ENCODE data around the gene IL3. TPM values are rescaled to one million over a fixed set of nuclear protein-coding genes. Genes with fewer than 3 reads are reported as not detected.

The IL3 gene, protein sequence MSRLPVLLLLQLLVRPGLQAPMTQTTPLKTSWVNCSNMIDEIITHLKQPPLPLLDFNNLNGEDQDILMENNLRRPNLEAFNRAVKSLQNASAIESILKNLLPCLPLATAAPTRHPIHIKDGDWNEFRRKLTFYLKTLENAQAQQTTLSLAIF
- total RNA-seq (2014; rRNA removed; shearing (Covaris generic)) (not detected in 2 replicates), polyA plus RNA-seq (2016; fragmentation: Nextera tagmentation; extraction: Ambion mirVana) (not detected in 2 replicates)

DNA sequence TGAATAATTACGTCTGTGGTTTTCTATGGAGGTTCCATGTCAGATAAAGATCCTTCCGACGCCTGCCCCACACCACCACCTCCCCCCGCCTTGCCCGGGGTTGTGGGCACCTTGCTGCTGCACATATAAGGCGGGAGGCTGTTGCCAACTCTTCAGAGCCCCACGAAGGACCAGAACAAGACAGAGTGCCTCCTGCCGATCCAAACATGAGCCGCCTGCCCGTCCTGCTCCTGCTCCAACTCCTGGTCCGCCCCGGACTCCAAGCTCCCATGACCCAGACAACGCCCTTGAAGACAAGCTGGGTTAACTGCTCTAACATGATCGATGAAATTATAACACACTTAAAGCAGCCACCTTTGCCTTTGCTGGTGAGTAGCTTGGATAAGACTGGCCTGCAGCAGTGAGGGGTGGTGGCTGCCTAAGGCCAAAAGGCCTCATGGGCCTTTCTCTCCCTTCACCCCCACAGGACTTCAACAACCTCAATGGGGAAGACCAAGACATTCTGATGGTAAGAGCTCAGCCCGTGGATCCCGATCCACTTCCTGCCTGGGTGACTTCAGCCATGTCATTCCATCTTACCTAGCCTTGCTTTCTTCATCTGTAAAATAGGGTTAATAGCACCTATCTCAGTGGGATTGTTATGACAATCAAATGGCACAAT, at the start of gene IL3:
Gene IL3, plus strand, starts transcription at position 155 of the 661 bp plus-strand sequence. Its CDS starts 52 bp downstream, at position 207.
- Histone ChIP-seq H3K9ac (no peak within 1 kb of the TSS), H3K4me2 (ENCODE audit: unreplicated experiment) (no peak within 1 kb of the TSS), H3K27me3 (replicated peaks; ENCODE audit: insufficient read depth) (no peaks in the 10 kb centered on the region), H3K4me1 (ENCODE audit: insufficient read depth) (no peaks in the 10 kb centered on the region), H3K36me3 (ENCODE audit: low read depth) (no peaks in the 10 kb centered on the region), H3K4me3 (no peak within 1 kb of the TSS), H3K9me3 (ENCODE audit: low read depth) (no peaks in the 10 kb centered on the region), H3F3A (ENCODE audit: insufficient read depth) (no peaks in the 10 kb centered on the region), H3K79me2 (ENCODE audit: insufficient read depth) (no peaks in the 10 kb centered on the region), H3K9me2 (ENCODE audit: insufficient read depth) (no peaks in the 10 kb centered on the region), H4K20me1 (ENCODE audit: insufficient read depth) (no peaks in the 10 kb centered on the region), H2AFZ (no peak within 1 kb of the TSS), H3K27ac (no peak within 1 kb of the TSS)
- no peak for TF ChIP-seq EZH2 (IDR thresholded peaks at IDR 0.05; ENCODE audit: insufficient read depth, poor library complexity, severe bottlenecking)
- TF ChIP-seq EZH2phosphoT487 (IDR thresholded peaks at IDR 0.05; ENCODE audit: insufficient read depth, low read depth), result no peak
- DNase-seq, result no peak
- in situ Hi-C loops (cut with MboI), result no loop called here
- 90 to 94% methylated on average over 16 of the region's 16 CpGs for WGBS, 2 experiments (ENCODE audit: low coverage in 1 of 2, low lambda C conversion rate in 2 of 2, missing lambda C conversion rate in 2 of 2)

DNA sequence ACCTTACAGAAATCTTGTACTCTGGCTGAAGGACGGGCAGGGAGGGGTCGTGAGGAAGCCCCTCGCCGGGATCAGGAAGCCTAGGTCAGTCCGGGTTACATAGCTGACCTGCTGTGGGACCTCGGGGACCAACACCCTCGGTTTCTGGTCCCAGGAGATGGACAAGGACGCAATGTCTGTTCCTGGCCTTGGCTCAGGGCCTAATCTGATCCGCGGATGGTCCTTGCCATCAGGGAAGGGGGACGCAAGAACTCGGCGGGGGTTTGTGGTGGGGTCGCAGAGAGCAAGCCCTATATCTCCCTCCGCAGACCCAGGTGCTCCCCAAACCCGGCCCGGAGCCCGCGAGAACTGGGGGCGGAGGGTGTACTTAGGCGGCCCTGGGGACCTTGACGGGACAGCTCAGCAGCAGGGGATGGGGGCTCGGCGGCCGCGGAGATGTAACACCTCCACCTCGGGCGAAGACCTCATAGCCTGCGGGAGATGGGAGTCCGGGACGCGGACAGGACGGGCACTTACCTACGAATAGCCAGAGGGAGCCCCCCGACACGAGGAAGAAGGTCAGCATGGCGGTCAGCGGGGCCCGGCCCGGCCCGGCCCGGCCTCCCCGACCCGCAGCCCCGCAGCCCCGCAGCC, 49.4 kb upstream of the IL3 start:
- Histone ChIP-seq H3K27ac (no peak overlapping the region), H3K27me3 (replicated peaks; ENCODE audit: insufficient read depth) (peaks cover 35% of the 10 kb centered on the region), H3K4me3 (peak overlapping the region; percentile 70), H3K4me2 (ENCODE audit: unreplicated experiment) (peak overlapping the region; percentile 77), H3K79me2 (ENCODE audit: insufficient read depth) (no peaks in the 10 kb centered on the region), H2AFZ (peak overlapping the region; percentile 60), H4K20me1 (ENCODE audit: insufficient read depth) (no peaks in the 10 kb centered on the region), H3K4me1 (ENCODE audit: insufficient read depth) (no peaks in the 10 kb centered on the region), H3K9ac (no peak overlapping the region), H3K9me2 (ENCODE audit: insufficient read depth) (no peaks in the 10 kb centered on the region), H3F3A (ENCODE audit: insufficient read depth) (no peaks in the 10 kb centered on the region), H3K9me3 (ENCODE audit: low read depth) (no peaks in the 10 kb centered on the region), H3K36me3 (ENCODE audit: low read depth) (no peaks in the 10 kb centered on the region)
- TF ChIP-seq EZH2phosphoT487 (IDR thresholded peaks at IDR 0.05; ENCODE audit: insufficient read depth, low read depth) (no peak), EZH2 (IDR thresholded peaks at IDR 0.05; ENCODE audit: insufficient read depth, poor library complexity, severe bottlenecking) (no peak)
- DNase-seq, result no peak
- in situ Hi-C loops (cut with MboI), result loop anchor here (25.0 kb wide), 1 partner anchor 574 kb away; no protein-coding TSS in a partner anchor
- WGBS, 2 experiments (ENCODE audit: low coverage in 1 of 2, low lambda C conversion rate in 2 of 2, missing lambda C conversion rate in 2 of 2), result 5% methylated on average over 24 to 46 of the region's 46 CpGs

DNA sequence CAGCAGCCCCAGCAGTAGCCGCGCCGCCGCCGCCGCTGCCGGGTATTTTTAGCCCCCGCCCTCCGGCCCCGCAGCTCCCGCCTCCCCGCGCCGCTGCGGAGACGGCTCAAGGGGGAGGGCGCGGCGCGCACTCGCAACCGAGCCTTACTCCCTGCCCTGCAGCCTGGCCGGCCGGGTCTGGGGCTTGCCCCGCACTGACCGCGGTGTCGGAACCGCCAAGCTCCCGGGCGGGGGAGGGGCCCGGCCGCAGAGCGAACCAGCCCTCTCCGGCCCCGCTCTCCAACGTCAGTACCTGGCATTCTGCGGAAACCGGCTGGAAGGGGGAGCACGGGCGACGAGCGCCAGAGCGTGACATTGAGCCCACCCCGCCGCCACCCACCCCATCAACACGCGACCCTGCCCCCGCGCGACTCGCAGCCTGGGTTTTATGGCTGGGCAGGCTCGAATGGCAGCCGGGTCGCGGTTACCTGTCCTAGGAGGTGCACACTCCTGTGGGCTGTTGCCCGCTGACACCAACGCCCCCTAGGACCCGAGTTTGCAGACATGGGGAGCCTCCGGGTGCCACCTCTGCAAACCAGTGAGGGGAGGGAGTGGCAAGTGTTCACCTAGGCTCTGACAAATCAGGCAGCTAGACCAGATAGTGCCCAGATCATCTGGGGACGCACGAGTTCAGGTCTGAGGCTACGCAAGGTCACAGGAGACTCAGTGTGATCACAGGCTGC, 48.7 kb upstream of the IL3 start, which contains the start of gene ACSL6:
Gene ACSL6, minus strand, starts transcription at position 37 of the 722 bp plus-strand sequence. CDS start 105 bp downstream, outside the sequence.
- in situ Hi-C loops (cut with MboI), result loop anchor here (25.0 kb wide), 1 partner anchor 574 kb away; no protein-coding TSS in a partner anchor

More for the DNA sequence above, 48.7 kb upstream of the IL3 start, which contains the start of gene ACSL6:
- Histone ChIP-seq H4K20me1 (ENCODE audit: insufficient read depth) (no peaks in the 10 kb centered on the region), H3K4me2 (ENCODE audit: unreplicated experiment) (peak within 1 kb of the TSS; percentile 77), H3K4me1 (ENCODE audit: insufficient read depth) (no peaks in the 10 kb centered on the region), H3K4me3 (peak within 1 kb of the TSS; percentile 70), H3F3A (ENCODE audit: insufficient read depth) (no peaks in the 10 kb centered on the region), H3K27ac (no peak within 1 kb of the TSS), H2AFZ (peak within 1 kb of the TSS; percentile 60), H3K27me3 (replicated peaks; ENCODE audit: insufficient read depth) (peaks cover 35% of the 10 kb centered on the region), H3K36me3 (ENCODE audit: low read depth) (no peaks in the 10 kb centered on the region), H3K9me2 (ENCODE audit: insufficient read depth) (no peaks in the 10 kb centered on the region), H3K79me2 (ENCODE audit: insufficient read depth) (no peaks in the 10 kb centered on the region), H3K9ac (no peak within 1 kb of the TSS), H3K9me3 (ENCODE audit: low read depth) (no peaks in the 10 kb centered on the region)
- TF ChIP-seq EZH2phosphoT487 (IDR thresholded peaks at IDR 0.05; ENCODE audit: insufficient read depth, low read depth), result 0 out of 2 replicates have a peak, but pooled peaks have one; percentile 37
- no peak for TF ChIP-seq EZH2 (IDR thresholded peaks at IDR 0.05; ENCODE audit: insufficient read depth, poor library complexity, severe bottlenecking)
- WGBS, 2 experiments (ENCODE audit: low coverage in 1 of 2, low lambda C conversion rate in 2 of 2, missing lambda C conversion rate in 2 of 2), result 6 to 13% methylated on average over 21 to 54 of the region's 63 CpGs
- DNase-seq, result peak; percentile 50
